Measurements from ENCODE around the gene MPIG6B.

- TF ChIP-seq EP300 (IDR thresholded peaks at IDR 0.05), result no peak
- TF ChIP-seq POLR2A (IDR thresholded peaks at IDR 0.05), result no peak
- TF ChIP-seq CTCF (IDR thresholded peaks at IDR 0.05), result no peak
Observed at GRCh38 chr6:31691078-31691463, 32.1 kb upstream of the MPIG6B start.

Data from tibial nerve (tissue), 4 donors.